ENCODE measurements around the gene CTSZ.

The CTSZ gene

DNA sequence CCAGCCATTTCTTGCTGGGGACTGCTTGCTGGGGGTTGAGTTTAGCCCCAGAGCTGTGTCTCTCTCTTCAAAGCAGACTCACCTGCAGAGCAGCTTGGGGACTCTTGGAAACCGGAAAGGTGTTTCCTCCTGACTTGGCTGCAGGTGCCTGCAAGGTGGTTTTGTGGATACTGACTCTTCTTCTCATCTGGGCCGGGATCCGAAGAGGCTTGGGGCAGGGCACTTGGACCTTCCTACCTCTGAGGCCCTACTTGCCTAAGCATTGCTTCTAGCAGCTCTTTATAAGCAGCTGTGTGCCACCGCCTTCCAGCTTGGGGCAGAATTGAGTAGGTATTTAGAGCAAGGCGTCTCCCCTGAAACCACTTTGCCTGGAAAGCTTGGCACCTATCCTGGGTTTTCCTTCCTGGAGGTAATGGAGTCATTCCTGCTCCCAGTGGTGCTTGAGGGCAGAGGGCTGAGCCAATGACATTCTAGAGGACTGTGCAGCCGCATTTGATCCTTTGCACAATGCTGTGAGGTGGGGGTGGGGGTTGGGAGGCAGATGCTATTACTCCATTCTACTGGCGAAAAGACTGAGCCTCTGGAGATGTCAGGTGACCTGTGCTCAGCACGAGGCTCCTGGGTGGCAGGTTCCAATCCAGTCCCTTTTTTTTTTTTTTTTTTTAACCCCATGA, 3.4 kb upstream of the CTSZ start:
- no peak for DNase-seq (ENCODE audit: low read depth)
- TF ChIP-seq, protein P1, sequence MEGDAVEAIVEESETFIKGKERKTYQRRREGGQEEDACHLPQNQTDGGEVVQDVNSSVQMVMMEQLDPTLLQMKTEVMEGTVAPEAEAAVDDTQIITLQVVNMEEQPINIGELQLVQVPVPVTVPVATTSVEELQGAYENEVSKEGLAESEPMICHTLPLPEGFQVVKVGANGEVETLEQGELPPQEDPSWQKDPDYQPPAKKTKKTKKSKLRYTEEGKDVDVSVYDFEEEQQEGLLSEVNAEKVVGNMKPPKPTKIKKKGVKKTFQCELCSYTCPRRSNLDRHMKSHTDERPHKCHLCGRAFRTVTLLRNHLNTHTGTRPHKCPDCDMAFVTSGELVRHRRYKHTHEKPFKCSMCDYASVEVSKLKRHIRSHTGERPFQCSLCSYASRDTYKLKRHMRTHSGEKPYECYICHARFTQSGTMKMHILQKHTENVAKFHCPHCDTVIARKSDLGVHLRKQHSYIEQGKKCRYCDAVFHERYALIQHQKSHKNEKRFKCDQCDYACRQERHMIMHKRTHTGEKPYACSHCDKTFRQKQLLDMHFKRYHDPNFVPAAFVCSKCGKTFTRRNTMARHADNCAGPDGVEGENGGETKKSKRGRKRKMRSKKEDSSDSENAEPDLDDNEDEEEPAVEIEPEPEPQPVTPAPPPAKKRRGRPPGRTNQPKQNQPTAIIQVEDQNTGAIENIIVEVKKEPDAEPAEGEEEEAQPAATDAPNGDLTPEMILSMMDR (IDR thresholded peaks at IDR 0.05; ENCODE audit: low read depth, low read length): no peak
- no peak for TF ChIP-seq MYC (IDR thresholded peaks at IDR 0.05; ENCODE audit: low read depth, low read length)
- TF ChIP-seq MAX (IDR thresholded peaks at IDR 0.05; ENCODE audit: low read depth, low read length): no peak
- TF ChIP-seq POLR2A (IDR thresholded peaks at IDR 0.05; ENCODE audit: extremely low read depth, insufficient read length): no peak
- H3K4me3 ChIP-seq (ENCODE audit: low read depth, low read length): no peak overlapping the region

DNA sequence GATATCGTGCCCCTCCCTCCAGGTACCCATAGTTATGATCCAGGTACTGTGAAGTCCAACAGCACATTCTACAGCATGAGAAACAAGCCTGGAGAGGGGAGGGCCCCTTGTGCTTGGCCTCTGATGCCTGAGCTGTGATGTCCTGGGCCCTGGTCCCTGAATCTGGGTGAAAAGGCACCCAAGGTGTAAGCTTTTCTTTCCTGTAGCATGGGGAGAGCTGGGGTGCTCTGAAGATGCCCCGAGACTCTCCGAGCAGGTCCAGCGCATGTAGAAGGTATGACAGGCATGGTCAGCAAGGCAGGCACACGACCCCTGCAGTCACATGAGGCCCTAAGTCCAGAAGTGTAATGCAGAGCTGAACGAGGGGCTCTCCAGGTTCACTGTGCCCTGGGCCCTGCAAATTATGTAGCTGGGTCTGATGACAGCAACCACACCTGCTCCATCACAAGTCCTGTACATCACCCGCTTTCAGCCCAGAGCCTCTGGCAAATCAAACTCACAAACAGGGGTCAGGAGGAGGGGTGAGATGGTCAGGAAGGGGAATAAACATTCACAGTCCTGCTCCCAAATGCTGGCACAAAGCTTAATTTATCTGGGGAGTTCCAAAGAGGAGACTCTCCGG, 1.8 kb upstream of the CTSZ start:
- TF ChIP-seq, protein P1 (IDR thresholded peaks at IDR 0.05; ENCODE audit: low read depth, low read length): no peak
- TF ChIP-seq MYC (IDR thresholded peaks at IDR 0.05; ENCODE audit: low read depth, low read length): no peak
- no peak for TF ChIP-seq POLR2A (IDR thresholded peaks at IDR 0.05; ENCODE audit: extremely low read depth, insufficient read length)
- no peak for TF ChIP-seq MAX (IDR thresholded peaks at IDR 0.05; ENCODE audit: low read depth, low read length)
- DNase-seq (ENCODE audit: low read depth): no peak
- no peak overlapping the region for H3K4me3 ChIP-seq (ENCODE audit: low read depth, low read length)

GRCh38 chr20:59007665-59008511, 834 bp upstream of the CTSZ start:
- H3K4me3 ChIP-seq (ENCODE audit: low read depth, low read length): peak overlapping the region; percentile 54
- TF ChIP-seq POLR2A (IDR thresholded peaks at IDR 0.05; ENCODE audit: extremely low read depth, insufficient read length) (peak; percentile 26), MAX (IDR thresholded peaks at IDR 0.05; ENCODE audit: low read depth, low read length) (peak; percentile 78), MYC (IDR thresholded peaks at IDR 0.05; ENCODE audit: low read depth, low read length) (peak; percentile 59; the same call in 1 of the 2 replicates)
- TF ChIP-seq, protein P1 (IDR thresholded peaks at IDR 0.05; ENCODE audit: low read depth, low read length): no peak
- DNase-seq (ENCODE audit: low read depth): peak; percentile 97

- no peak for DNase-seq (ENCODE audit: low read depth)
Observed at GRCh38 chr20:59006167-59006863, 739 bp downstream of the CTSZ start.

More at GRCh38 chr20:59006167-59006863, 739 bp downstream of the CTSZ start:
- peak overlapping the region; percentile 52 for H3K4me3 ChIP-seq (ENCODE audit: low read depth, low read length)
- TF ChIP-seq POLR2A (IDR thresholded peaks at IDR 0.05; ENCODE audit: extremely low read depth, insufficient read length) (no peak), MAX (IDR thresholded peaks at IDR 0.05; ENCODE audit: low read depth, low read length) (no peak), MYC (IDR thresholded peaks at IDR 0.05; ENCODE audit: low read depth, low read length) (no peak)
- TF ChIP-seq, protein P1 (IDR thresholded peaks at IDR 0.05; ENCODE audit: low read depth, low read length): no peak

Measured in NB4 (cell line).